ENCODE data around the gene UBTD2.

GRCh38 chr5:172294831-172295230 lies 11.3 kb upstream of the UBTD2 start:
- no peak for TF ChIP-seq CTCF (conservative IDR thresholded peaks at IDR 0.05; ENCODE audit: low read depth, low read length)
- no peak for TF ChIP-seq NFE2L2 (IDR thresholded peaks at IDR 0.05; ENCODE audit: low read depth, low read length)
- TF ChIP-seq RFX5 (IDR thresholded peaks at IDR 0.05; ENCODE audit: low read depth, low read length) = no peak
- no peak for TF ChIP-seq MXI1 (IDR thresholded peaks at IDR 0.05; ENCODE audit: borderline replicate concordance, low read depth, low read length)
- TF ChIP-seq FOS (IDR thresholded peaks at IDR 0.05; ENCODE audit: low read depth, low read length) = no peak
- no peak for TF ChIP-seq CHD1 (IDR thresholded peaks at IDR 0.05; ENCODE audit: low read depth, low read length)
- TF ChIP-seq SMC3 (IDR thresholded peaks at IDR 0.05; ENCODE audit: low read depth, low read length) = no peak
- no peak for TF ChIP-seq MAFK (IDR thresholded peaks at IDR 0.05; ENCODE audit: low read depth, low read length)
- no peak for TF ChIP-seq MAZ (IDR thresholded peaks at IDR 0.05; ENCODE audit: borderline replicate concordance, low read depth, low read length)
- no peak for TF ChIP-seq USF2 (IDR thresholded peaks at IDR 0.05; ENCODE audit: low read depth, low read length)
- no peak for TF ChIP-seq RAD21 (IDR thresholded peaks at IDR 0.05; ENCODE audit: low read length)
- TF ChIP-seq POLR2A (IDR thresholded peaks at IDR 0.05; ENCODE audit: low read depth, low read length) = no peak
- TF ChIP-seq CEBPB (IDR thresholded peaks at IDR 0.05; ENCODE audit: low read depth, low read length) = no peak
- TF ChIP-seq BHLHE40 (IDR thresholded peaks at IDR 0.05; ENCODE audit: low read depth, low read length) = no peak
